ENCODE data around the gene PF4V1.

The PF4V1 gene

DNA sequence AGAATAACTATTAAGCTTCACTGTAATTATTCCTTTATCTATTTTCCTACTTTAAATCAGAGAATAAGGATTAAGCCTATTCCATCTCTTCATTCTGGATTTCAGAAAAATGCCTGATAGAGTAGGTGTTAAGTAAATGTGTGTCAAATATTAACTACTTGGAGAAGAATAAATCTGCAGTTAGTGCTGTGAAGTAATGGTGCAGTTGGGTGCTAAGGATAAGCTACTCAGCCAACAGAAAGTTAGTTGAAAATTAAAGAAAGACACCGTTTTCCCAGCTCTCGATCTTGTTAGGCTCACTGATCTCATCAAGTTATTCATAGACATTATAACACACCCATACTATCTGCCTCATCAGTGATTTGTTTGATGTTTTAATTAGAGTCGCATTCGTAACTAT, 7.1 kb downstream of the PF4V1 start:
- no peaks in the 10 kb centered on the region for H3K27me3 ChIP-seq (ENCODE audit: insufficient read depth, low read length)
- H3K4me3 ChIP-seq (ENCODE audit: low read depth, low read length) = no peak overlapping the region
- H3K4me1 ChIP-seq (ENCODE audit: control insufficient read depth, insufficient read depth, low read length, unreplicated experiment) = peaks cover 33% of the 10 kb centered on the region
- H3K79me2 ChIP-seq (ENCODE audit: control insufficient read depth, insufficient read depth, low read length, unreplicated experiment) = no peaks in the 10 kb centered on the region
- H2AFZ ChIP-seq (ENCODE audit: low read length, unreplicated experiment) = no peak overlapping the region
- peaks cover 15% of the 10 kb centered on the region; the same call in 1 of the 2 replicates for H3K36me3 ChIP-seq (ENCODE audit: insufficient read depth, low read length)
- H3K27ac ChIP-seq (ENCODE audit: low read depth, low read length) = peak overlapping the region; percentile 41; the same call in 1 of the 2 replicates

DNA sequence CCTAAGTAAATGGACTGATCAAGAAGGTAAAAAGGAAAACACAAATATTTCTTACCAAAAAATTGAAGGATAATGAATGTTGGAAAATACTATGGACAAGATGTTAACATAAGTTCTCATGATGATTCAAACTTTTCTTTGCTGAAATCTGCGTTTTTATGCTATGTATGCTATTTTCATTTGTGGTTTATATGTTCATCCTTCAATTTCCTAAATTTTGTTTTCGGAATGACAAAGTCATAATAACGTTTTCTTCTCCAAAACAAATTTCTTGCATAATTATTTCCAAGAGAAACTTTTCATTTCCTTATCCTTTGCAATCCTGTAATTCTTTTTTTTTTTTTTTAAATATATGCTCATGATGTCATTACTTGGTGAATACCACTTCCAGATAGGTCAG, 7.8 kb downstream of the PF4V1 start:
- Histone ChIP-seq H3K4me3 (ENCODE audit: low read depth, low read length) (no peak overlapping the region), H3K36me3 (ENCODE audit: insufficient read depth, low read length) (peaks cover 15% of the 10 kb centered on the region; the same call in 1 of the 2 replicates), H3K79me2 (ENCODE audit: control insufficient read depth, insufficient read depth, low read length, unreplicated experiment) (no peaks in the 10 kb centered on the region), H2AFZ (ENCODE audit: low read length, unreplicated experiment) (no peak overlapping the region), H3K27me3 (ENCODE audit: insufficient read depth, low read length) (no peaks in the 10 kb centered on the region), H3K27ac (ENCODE audit: low read depth, low read length) (no peak overlapping the region), H3K4me1 (ENCODE audit: control insufficient read depth, insufficient read depth, low read length, unreplicated experiment) (peaks cover 26% of the 10 kb centered on the region)

DNA sequence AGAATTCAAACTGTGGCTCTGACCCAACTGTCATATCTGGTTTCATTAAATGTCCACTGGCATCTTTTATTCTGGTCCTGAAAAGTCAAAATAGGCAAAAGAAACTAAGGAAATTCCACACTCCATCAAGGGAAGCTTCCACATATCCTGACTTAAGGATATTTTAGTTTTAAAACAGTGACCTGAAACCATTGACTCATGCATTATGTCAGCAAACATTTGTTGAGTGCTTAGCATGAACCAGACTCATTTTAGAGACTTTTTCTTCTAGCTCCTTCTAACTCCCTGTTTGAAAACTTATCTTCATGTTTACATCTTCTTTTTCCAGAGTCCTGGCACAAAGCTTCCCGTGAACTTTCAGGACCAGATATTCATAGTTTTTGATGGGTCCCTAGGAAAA, 9.2 kb downstream of the PF4V1 start:
- H3K27me3 ChIP-seq (ENCODE audit: insufficient read depth, low read length) = no peaks in the 10 kb centered on the region
- peaks cover 20% of the 10 kb centered on the region for H3K4me1 ChIP-seq (ENCODE audit: control insufficient read depth, insufficient read depth, low read length, unreplicated experiment)
- H3K36me3 ChIP-seq (ENCODE audit: insufficient read depth, low read length) = peaks cover 15% of the 10 kb centered on the region; the same call in 1 of the 2 replicates
- no peak overlapping the region for H2AFZ ChIP-seq (ENCODE audit: low read length, unreplicated experiment)
- H3K4me3 ChIP-seq (ENCODE audit: low read depth, low read length) = no peak overlapping the region
- no peaks in the 10 kb centered on the region for H3K79me2 ChIP-seq (ENCODE audit: control insufficient read depth, insufficient read depth, low read length, unreplicated experiment)
- no peak overlapping the region for H3K27ac ChIP-seq (ENCODE audit: low read depth, low read length)

DNA sequence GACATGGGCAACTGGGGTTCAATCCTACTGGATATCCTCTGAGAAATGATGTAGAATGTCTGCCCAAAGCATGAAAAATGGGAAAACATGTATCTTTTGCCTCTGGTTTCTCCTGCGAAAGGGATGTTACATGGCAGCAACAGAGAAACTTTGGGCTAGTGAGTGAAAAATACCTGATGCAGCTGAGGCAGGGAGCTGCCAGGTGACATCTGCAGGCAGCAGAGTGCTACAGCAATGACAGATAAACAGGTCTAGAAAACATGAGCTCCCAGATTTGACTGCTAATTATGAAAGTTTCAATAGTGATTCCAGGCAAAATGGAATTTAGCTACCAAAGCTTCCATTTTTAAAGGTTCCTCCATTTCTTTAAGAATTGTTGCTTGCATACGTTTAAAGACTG, 11.3 kb downstream of the PF4V1 start:
- Histone ChIP-seq H3K4me1 (ENCODE audit: control insufficient read depth, insufficient read depth, low read length, unreplicated experiment) (peaks cover 27% of the 10 kb centered on the region), H3K27ac (ENCODE audit: low read depth, low read length) (no peak overlapping the region), H2AFZ (ENCODE audit: low read length, unreplicated experiment) (no peak overlapping the region)

DNA sequence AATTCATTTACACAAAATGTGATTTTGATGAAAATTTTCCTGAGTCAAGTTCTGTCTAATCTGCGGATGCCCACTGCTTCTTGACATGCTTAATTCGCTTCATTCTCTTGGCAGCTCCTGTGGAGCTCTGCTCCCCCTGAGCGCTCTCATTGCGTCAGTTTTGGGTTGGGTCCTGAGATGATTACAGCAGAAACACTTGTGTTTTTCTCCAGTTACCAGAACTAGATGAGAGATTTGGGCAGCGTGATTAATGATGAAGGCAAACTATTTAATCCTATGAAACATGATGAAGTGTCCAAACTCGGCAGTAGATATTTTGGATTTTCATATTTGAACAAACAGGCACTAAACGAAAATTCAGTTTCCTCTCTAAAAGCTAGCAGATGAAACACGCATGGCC, 11.9 kb downstream of the PF4V1 start:
- Histone ChIP-seq H3K27ac (ENCODE audit: low read depth, low read length) (no peak overlapping the region), H3K4me3 (ENCODE audit: low read depth, low read length) (no peak overlapping the region), H3K79me2 (ENCODE audit: control insufficient read depth, insufficient read depth, low read length, unreplicated experiment) (no peaks in the 10 kb centered on the region), H3K4me1 (ENCODE audit: control insufficient read depth, insufficient read depth, low read length, unreplicated experiment) (peaks cover 24% of the 10 kb centered on the region), H2AFZ (ENCODE audit: low read length, unreplicated experiment) (no peak overlapping the region), H3K27me3 (ENCODE audit: insufficient read depth, low read length) (no peaks in the 10 kb centered on the region), H3K36me3 (ENCODE audit: insufficient read depth, low read length) (no peaks in the 10 kb centered on the region)

More for the DNA sequence above, 11.3 kb downstream of the PF4V1 start:
- Histone ChIP-seq H3K4me3 (ENCODE audit: low read depth, low read length) (no peak overlapping the region), H3K36me3 (ENCODE audit: insufficient read depth, low read length) (no peaks in the 10 kb centered on the region), H3K79me2 (ENCODE audit: control insufficient read depth, insufficient read depth, low read length, unreplicated experiment) (no peaks in the 10 kb centered on the region), H3K27me3 (ENCODE audit: insufficient read depth, low read length) (no peaks in the 10 kb centered on the region)

DNA sequence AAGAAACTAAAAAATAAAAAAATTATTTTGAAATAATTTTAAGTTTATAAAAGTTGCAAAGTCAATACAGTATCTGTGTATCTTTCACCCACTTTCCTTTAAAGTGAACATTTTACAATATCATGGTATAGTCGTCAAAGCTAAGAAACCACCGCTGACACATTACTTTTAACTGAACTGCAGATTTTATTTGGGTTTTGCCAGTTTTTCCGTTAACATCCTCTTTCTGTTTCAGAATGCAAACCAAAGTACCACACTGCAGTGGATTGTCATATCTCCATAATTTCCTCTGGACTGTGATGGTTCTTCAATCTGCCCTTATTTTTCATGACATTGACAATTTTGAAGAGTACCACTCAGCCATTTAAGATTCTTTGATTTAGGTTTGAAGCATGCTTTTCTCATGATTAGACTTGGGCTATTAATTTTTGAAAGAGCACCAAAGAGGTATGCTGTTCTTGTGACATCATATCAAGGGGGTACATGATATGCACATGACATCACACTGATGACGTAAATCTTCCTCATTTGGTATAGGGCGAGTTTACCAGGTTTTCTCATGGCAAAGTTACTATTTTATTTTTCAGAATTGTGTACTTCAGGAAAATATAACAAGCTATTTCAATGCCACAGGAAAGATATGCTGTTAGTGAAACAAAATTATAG, 12.5 kb downstream of the PF4V1 start:
- no peak overlapping the region for H3K27ac ChIP-seq (ENCODE audit: low read depth, low read length)
- no peaks in the 10 kb centered on the region for H3K36me3 ChIP-seq (ENCODE audit: insufficient read depth, low read length)
- no peak overlapping the region for H3K4me3 ChIP-seq (ENCODE audit: low read depth, low read length)

DNA sequence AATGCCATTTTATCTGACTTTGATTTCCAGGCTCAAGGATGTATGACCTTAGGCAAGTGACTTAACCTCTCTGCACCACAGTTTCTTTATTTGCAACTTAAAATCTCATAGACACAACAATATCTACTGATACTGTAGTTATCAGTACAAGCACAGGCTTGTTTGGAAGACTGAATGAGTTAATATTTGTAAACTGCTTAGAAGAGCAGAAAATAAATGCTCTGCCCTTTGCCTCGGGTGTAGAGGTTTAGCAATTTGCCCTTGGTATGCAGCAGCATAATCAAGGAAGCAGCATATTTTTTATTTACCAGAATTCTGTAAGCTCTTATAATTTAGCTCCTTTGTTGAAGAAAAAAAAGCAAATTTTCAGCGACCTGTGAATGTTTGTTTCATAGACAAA, 13.2 kb downstream of the PF4V1 start:
- no peak overlapping the region for H3K27ac ChIP-seq (ENCODE audit: low read depth, low read length)
- no peaks in the 10 kb centered on the region for H3K36me3 ChIP-seq (ENCODE audit: insufficient read depth, low read length)
- no peak overlapping the region for H2AFZ ChIP-seq (ENCODE audit: low read length, unreplicated experiment)
- no peaks in the 10 kb centered on the region for H3K79me2 ChIP-seq (ENCODE audit: control insufficient read depth, insufficient read depth, low read length, unreplicated experiment)
- H3K4me3 ChIP-seq (ENCODE audit: low read depth, low read length) = no peak overlapping the region
- H3K4me1 ChIP-seq (ENCODE audit: control insufficient read depth, insufficient read depth, low read length, unreplicated experiment) = peaks cover 27% of the 10 kb centered on the region
- H3K27me3 ChIP-seq (ENCODE audit: insufficient read depth, low read length) = no peaks in the 10 kb centered on the region

More for the DNA sequence above, 12.5 kb downstream of the PF4V1 start:
- Histone ChIP-seq H3K27me3 (ENCODE audit: insufficient read depth, low read length) (no peaks in the 10 kb centered on the region), H3K79me2 (ENCODE audit: control insufficient read depth, insufficient read depth, low read length, unreplicated experiment) (no peaks in the 10 kb centered on the region), H3K4me1 (ENCODE audit: control insufficient read depth, insufficient read depth, low read length, unreplicated experiment) (peaks cover 27% of the 10 kb centered on the region), H2AFZ (ENCODE audit: low read length, unreplicated experiment) (no peak overlapping the region)

DNA sequence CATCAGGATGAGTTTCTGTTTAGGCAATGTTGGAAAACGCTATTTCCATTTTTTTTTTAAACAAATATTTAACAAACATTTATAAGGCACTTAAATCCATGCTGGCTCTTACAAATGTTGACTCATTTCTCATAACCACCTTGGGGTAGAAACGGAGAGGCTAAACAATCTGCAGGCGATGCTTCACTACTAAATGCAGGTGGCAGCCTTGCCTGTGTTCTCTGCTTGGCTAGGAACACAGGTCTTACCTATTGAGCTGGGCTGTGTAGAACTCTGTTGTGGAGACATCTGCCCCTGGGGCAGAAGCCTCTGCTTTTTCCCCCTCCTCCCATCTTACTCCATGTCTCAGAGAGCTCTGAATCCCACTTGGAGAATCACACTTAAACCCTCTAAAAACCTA, 14.7 kb downstream of the PF4V1 start:
- peaks cover 21% of the 10 kb centered on the region for H3K4me1 ChIP-seq (ENCODE audit: control insufficient read depth, insufficient read depth, low read length, unreplicated experiment)
- no peaks in the 10 kb centered on the region for H3K36me3 ChIP-seq (ENCODE audit: insufficient read depth, low read length)
- no peaks in the 10 kb centered on the region for H3K79me2 ChIP-seq (ENCODE audit: control insufficient read depth, insufficient read depth, low read length, unreplicated experiment)
- H3K27ac ChIP-seq (ENCODE audit: low read depth, low read length) = no peak overlapping the region
- no peaks in the 10 kb centered on the region for H3K27me3 ChIP-seq (ENCODE audit: insufficient read depth, low read length)
- H2AFZ ChIP-seq (ENCODE audit: low read length, unreplicated experiment) = no peak overlapping the region
- no peak overlapping the region for H3K4me3 ChIP-seq (ENCODE audit: low read depth, low read length)

DNA sequence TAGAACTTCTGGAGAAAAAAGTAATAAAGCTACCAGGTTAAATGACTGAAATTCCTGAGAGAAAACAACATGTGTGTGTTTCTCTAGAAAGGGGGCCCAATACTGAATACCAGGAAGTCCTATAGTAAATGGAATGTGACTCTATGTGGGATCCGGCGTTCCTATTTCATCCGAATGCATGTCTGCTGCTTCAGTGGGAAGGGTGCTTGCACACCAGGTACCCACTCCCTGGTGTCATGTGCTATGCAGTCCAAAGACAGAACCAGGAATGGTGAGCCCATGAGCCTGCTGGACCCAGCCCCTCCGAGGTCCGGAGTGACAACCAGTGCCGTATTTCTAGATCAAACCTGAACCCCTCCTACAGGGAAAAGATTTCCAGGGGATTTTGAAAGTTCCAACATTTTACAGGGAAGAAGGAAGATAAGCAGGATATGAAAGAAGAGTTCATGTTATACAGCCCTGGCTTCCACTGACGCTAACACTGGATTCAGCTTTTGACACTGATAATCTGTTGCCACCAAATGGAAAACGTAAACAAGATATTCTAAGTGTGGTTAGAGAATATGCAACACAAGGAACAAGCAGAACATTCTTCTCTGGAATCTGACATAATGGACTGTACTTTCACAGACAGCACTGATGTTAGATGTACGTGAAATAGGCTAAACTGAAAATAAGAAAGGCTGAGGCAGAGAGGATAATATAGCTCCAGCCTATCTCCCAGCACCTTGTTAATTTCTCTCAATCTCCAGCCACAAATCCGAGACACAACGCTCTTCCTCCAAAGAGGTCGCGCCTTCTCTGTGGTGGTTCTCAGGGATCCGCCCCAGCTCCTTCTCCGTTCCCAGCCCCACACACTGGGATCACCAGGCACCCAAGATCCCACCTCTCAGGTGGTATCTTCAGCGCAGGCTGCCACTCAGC, 15.4 kb downstream of the PF4V1 start:
- no peaks in the 10 kb centered on the region for H3K79me2 ChIP-seq (ENCODE audit: control insufficient read depth, insufficient read depth, low read length, unreplicated experiment)
- H3K4me3 ChIP-seq (ENCODE audit: low read depth, low read length) = peak overlapping the region; percentile 81
- peak overlapping the region; percentile 38 for H2AFZ ChIP-seq (ENCODE audit: low read length, unreplicated experiment)
- no peaks in the 10 kb centered on the region for H3K36me3 ChIP-seq (ENCODE audit: insufficient read depth, low read length)
- no peaks in the 10 kb centered on the region for H3K27me3 ChIP-seq (ENCODE audit: insufficient read depth, low read length)
- peaks cover 20% of the 10 kb centered on the region for H3K4me1 ChIP-seq (ENCODE audit: control insufficient read depth, insufficient read depth, low read length, unreplicated experiment)
- peak overlapping the region; percentile 55 for H3K27ac ChIP-seq (ENCODE audit: low read depth, low read length)

DNA sequence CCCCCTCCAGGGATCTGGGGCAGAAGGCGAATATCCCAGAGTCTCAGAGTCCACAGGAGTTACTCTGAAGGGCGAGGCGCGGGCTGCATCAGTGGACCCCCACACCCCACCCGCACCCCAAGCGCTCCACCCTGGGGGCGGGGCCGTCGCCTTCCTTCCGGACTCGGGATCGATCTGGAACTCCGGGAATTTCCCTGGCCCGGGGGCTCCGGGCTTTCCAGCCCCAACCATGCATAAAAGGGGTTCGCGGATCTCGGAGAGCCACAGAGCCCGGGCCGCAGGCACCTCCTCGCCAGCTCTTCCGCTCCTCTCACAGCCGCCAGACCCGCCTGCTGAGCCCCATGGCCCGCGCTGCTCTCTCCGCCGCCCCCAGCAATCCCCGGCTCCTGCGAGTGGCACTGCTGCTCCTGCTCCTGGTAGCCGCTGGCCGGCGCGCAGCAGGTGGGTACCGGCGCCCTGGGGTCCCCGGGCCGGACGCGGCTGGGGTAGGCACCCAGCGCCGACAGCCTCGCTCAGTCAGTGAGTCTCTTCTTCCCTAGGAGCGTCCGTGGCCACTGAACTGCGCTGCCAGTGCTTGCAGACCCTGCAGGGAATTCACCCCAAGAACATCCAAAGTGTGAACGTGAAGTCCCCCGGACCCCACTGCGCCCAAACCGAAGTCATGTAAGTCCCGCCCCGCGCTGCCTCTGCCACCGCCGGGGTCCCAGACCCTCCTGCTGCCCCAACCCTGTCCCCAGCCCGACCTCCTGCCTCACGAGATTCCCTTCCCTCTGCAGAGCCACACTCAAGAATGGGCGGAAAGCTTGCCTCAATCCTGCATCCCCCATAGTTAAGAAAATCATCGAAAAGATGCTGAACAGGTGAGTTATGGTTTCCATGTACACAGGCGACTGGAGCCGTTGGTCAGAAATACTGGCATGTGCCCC, 16.3 kb downstream of the PF4V1 start, which contains the start of gene CXCL1:
Gene CXCL1, plus strand, starts transcription at position 264 of the 926 bp plus-strand sequence. Its CDS starts 78 bp downstream, at position 342.
- no peaks in the 10 kb centered on the region for H3K79me2 ChIP-seq (ENCODE audit: control insufficient read depth, insufficient read depth, low read length, unreplicated experiment)
- H3K27ac ChIP-seq (ENCODE audit: low read depth, low read length) = peak within 1 kb of the TSS; percentile 55
- H3K4me3 ChIP-seq (ENCODE audit: low read depth, low read length) = peak within 1 kb of the TSS; percentile 81
- H3K36me3 ChIP-seq (ENCODE audit: insufficient read depth, low read length) = no peaks in the 10 kb centered on the region
- H2AFZ ChIP-seq (ENCODE audit: low read length, unreplicated experiment) = peak within 1 kb of the TSS; percentile 38
- H3K27me3 ChIP-seq (ENCODE audit: insufficient read depth, low read length) = no peaks in the 10 kb centered on the region
- peaks cover 21% of the 10 kb centered on the region for H3K4me1 ChIP-seq (ENCODE audit: control insufficient read depth, insufficient read depth, low read length, unreplicated experiment)

Measured in ACC112 (cell line).